B cell (primary cell): ENCODE measurements around the gene DNAJB9. TPM values are rescaled to one million over a fixed set of nuclear protein-coding genes. Genes with fewer than 3 reads are reported as not detected.

Experiments used
- ATAC-seq: fragments of 200-7000 bp; cut with Tn5 transposase; one replicate; pipeline ENCODE4 v1.10.0; 2021; ENCODE audit warnings: low read depth, mild to moderate bottlenecking, moderate number of reproducible peaks, moderate library complexity
- CTCF ChIA-PET: fragments of 350-600 bp; sonication (Branson Sonifier 250); formaldehyde crosslinking; loops from one replicate; lab custom pipeline; 2021; ENCODE audit warnings: antibody characterized with exemption, inconsistent platforms; lab: Charles Lee
- POLR2A ChIA-PET: fragments of 350-600 bp; sonication (Branson Sonifier 250); formaldehyde crosslinking; loops from one replicate; lab custom pipeline; 2021; ENCODE audit warnings: antibody characterized with exemption; lab: Charles Lee
- DNase-seq: peaks from one replicate; pipeline ENCODE4 v3.0.0; 2013
- H2AFZ ChIP-seq: 2 replicates; pipeline ENCODE4 v1.6.1; 2012; ENCODE audit warnings: mild to moderate bottlenecking, low read depth, low read length; ENCODE audit not compliant: insufficient read depth, poor library complexity, severe bottlenecking
- H3K27ac ChIP-seq, 2 donors: 1 replicate in 1 of 2; 2 replicates in 1 of 2; pipeline ENCODE4 v1.5.1; 2012 to 2013; ENCODE audit warnings: low read length in 2 of 2, mild to moderate bottlenecking in 2 of 2, moderate library complexity in 1 of 2
- H3K27me3 ChIP-seq, 4 experiments: fragments of 200-600 bp in 1 of 4; sonication (generic) in 1 of 4; replicated peaks in 1 of 4; 1 replicate in 2 of 4; 2 replicates in 2 of 4; pipeline versions ENCODE4 v1.6.1 to v1.7.0; 2013 to 2016; ENCODE audit warnings: low read length in 3 of 4, mild to moderate bottlenecking in 2 of 4, mixed read lengths in 1 of 4, moderate library complexity in 1 of 4; ENCODE audit not compliant: insufficient read depth in 4 of 4, control insufficient read depth in 3 of 4; ENCODE audit errors: control extremely low read depth in 1 of 4
- H3K36me3 ChIP-seq, 2 experiments: replicated peaks in 1 of 2; 1 replicate in 1 of 2; 2 replicates in 1 of 2; pipeline versions ENCODE4 v1.6.1 to v1.7.1; 2013; ENCODE audit warnings: low read length in 1 of 2; ENCODE audit not compliant: insufficient read depth in 2 of 2, control insufficient read depth in 1 of 2; ENCODE audit errors: control extremely low read depth in 1 of 2, extremely low read depth in 1 of 2
- H3K4me1 ChIP-seq, 2 donors: fragments of 200-600 bp in 1 of 2; sonication (generic) in 1 of 2; 1 replicate in 1 of 2; 2 replicates in 1 of 2; pipeline versions ENCODE4 v1.5.1 to v1.6.1; 2013 to 2017; ENCODE audit warnings: low read length in 2 of 2; ENCODE audit not compliant: control insufficient read depth in 2 of 2, insufficient read depth in 2 of 2
- H3K4me2 ChIP-seq: replicated peaks from 2 replicates; pipeline ENCODE3; 2012; ENCODE audit warnings: mild to moderate bottlenecking, low read depth, low read length; ENCODE audit not compliant: poor library complexity, severe bottlenecking
- H3K4me3 ChIP-seq, 5 experiments: fragments of 200-600 bp in 1 of 5; sonication (generic) in 1 of 5; 1 replicate in 3 of 5; 2 replicates in 2 of 5; pipeline versions ENCODE4 v1.5.1 to v1.7.0; 2011 to 2016; ENCODE audit warnings: low read length in 4 of 5, mild to moderate bottlenecking in 4 of 5, low read depth in 2 of 5, control low read depth in 1 of 5, moderate library complexity in 1 of 5; ENCODE audit not compliant: insufficient read depth in 1 of 5; ENCODE audit errors: control extremely low read depth in 1 of 5, extremely low read depth in 1 of 5
- H3K79me2 ChIP-seq: fragments of 200-600 bp; sonication (generic); one replicate; pipeline ENCODE4 v1.6.0; 2016; ENCODE audit warnings: low read length; ENCODE audit not compliant: control insufficient read depth, insufficient read depth
- H3K9ac ChIP-seq: fragments of 200-600 bp; sonication (generic); 2 replicates; pipeline ENCODE4 v1.6.1; 2017; ENCODE audit warnings: mild to moderate bottlenecking, low read length, moderate library complexity
- H3K9me3 ChIP-seq, 3 donors: one replicate each; pipeline versions ENCODE4 v1.6.1 to v1.7.1; 2013; ENCODE audit warnings: low read length in 2 of 3; ENCODE audit not compliant: control insufficient read depth in 2 of 3, insufficient read depth in 1 of 3; ENCODE audit errors: control extremely low read depth in 1 of 3
- H4K20me1 ChIP-seq: 2 replicates; pipeline ENCODE4 v1.6.0; 2012; ENCODE audit warnings: mild to moderate bottlenecking, low read length; ENCODE audit not compliant: insufficient read depth, control insufficient read depth, poor library complexity, severe bottlenecking
- H3K27ac Mint-ChIP-seq: one replicate; pipeline ENCODE4 v1.8.0; 2021; ENCODE audit warnings: mixed read lengths
- H3K27me3 Mint-ChIP-seq: one replicate; pipeline ENCODE4 v1.8.0; 2021; ENCODE audit warnings: mixed read lengths
- H3K4me1 Mint-ChIP-seq: one replicate; pipeline ENCODE4 v1.8.0; 2021; ENCODE audit warnings: mixed read lengths
- H3K4me3 Mint-ChIP-seq: one replicate; pipeline ENCODE4 v1.8.0; 2021; ENCODE audit warnings: mixed read lengths
- H3K9me3 Mint-ChIP-seq: one replicate; pipeline ENCODE4 v1.8.0; 2022; ENCODE audit warnings: mixed read lengths; ENCODE audit not compliant: insufficient read depth
- CTCF ChIP-seq: fragments of 200-600 bp; IDR thresholded peaks from one replicate; pipeline ENCODE4 v1.8.0; 2022; ENCODE audit warnings: antibody characterized with exemption, mild to moderate bottlenecking
- EZH2 ChIP-seq: IDR thresholded peaks from 2 replicates; pipeline ENCODE4 v1.6.1; 2012; ENCODE audit warnings: borderline replicate concordance, low read depth, mild to moderate bottlenecking, moderate library complexity, low read length; ENCODE audit not compliant: insufficient read depth, poor library complexity, severe bottlenecking
- WGBS: methylation state at CpG from one replicate; pipeline ENCODE4 v1.1.5; 2013; ENCODE audit warnings: missing lambda C conversion rate; ENCODE audit not compliant: insufficient coverage; 5-methylcytosine and 5-hydroxymethylcytosine counted together
- intact Hi-C: fragments of 100-400 bp; cut with micrococcal nuclease; formaldehyde crosslinking; loops from one replicate; pipeline ENCODE4 v1.10.0; 2022
- polyA plus RNA-seq: library from polyadenylated mRNA; depleted of rRNA; stranded (reverse); fragments of >200 nt; gene quantifications from 2 replicates; pipeline ENCODE4 v1.2.3, GENCODE V29; 2012
- total RNA-seq, 2 donors: library from RNA; stranded (reverse); fragments of 120-200 nt in 1 of 2; gene quantifications; 1 replicate in 1 of 2; 2 replicates in 1 of 2; pipeline versions ENCODE4 v1.2.3 to v1.2.4, GENCODE V29; 2013 to 2022

Gene DNAJB9
- total and polyA plus RNA-seq, 2 donors (not counting 1 experiment from before 2014, with no cell fraction given): 19.5 to 23.1 TPM

DNA sequence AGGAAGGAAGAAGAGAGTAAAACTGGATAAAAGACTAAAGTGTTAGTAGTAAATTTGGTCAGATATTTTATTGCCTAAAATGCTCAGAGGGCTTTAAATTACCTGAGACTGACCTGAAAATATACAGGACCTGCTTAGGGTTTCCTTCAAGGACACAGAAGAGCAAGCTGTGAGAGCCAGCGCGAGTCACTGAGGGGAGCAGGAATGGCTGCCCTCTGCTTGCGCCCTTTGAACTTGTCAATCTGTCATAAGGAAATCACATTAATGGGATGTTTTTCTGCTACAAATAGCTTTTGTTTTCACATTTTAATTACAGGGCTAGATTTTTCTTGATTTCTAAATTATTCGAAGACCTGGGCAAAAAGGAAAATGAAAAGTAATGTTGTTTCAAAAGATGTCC, 26.9 kb downstream of the DNAJB9 start:
- WGBS: 83% methylated on average over 1 of the region's 4 CpGs
- H4K20me1 ChIP-seq: no peaks in the 10 kb centered on the region
- peaks cover 0 to 5% (median 1%) of the 10 kb centered on the region in 4 experiments for H3K27me3 ChIP-seq
- ChIA-PET CTCF (no interaction called here), POLR2A (no interaction called here)
- H3K4me1 ChIP-seq: no peaks in the 10 kb centered on the region
- intact Hi-C loops: no loop called here
- no peak overlapping the region for H3K4me3 ChIP-seq
- no peak overlapping the region for H3K9ac ChIP-seq
- no peaks in the 10 kb centered on the region for H3K9me3 ChIP-seq
- no peaks in the 10 kb centered on the region for H3K79me2 ChIP-seq
- ATAC-seq (no peak), DNase-seq (no peak)
- H3K36me3 ChIP-seq: no peaks in the 10 kb centered on the region
- Mint-ChIP-seq H3K4me1 (no peaks in the 10 kb centered on the region), H3K27ac (no peak overlapping the region), H3K4me3 (no peak overlapping the region), H3K27me3 (peaks cover 29% of the 10 kb centered on the region), H3K9me3 (no peaks in the 10 kb centered on the region)
- H3K4me2 ChIP-seq: peak overlapping the region; percentile 19
- no peak overlapping the region for H3K27ac ChIP-seq
- no peak for TF ChIP-seq EZH2
- TF ChIP-seq CTCF: no peak
- peak overlapping the region; percentile 27 for H2AFZ ChIP-seq

DNA sequence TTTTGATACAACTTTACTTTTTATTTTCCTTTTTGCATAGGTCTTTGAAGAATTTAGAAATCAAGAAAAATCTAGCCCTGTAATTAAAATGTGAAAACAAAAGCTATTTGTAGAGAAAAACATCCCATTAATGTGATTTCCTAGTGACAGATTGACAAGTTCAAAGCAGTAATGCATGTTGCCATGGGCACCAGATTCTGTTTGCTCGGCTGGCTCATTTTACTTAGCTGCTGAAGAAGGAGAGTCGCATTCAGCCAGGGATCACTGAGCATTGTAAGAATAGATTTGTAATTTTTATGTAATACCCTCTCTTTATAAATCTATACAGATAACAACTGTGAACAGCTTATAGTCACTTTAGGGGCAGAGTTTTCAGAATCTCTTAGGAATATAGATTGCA, 28.5 kb downstream of the DNAJB9 start:
- TF ChIP-seq CTCF (no peak), EZH2 (no peak)
- no peaks in the 10 kb centered on the region for H4K20me1 ChIP-seq
- H3K4me3 Mint-ChIP-seq: no peak overlapping the region
- CTCF ChIA-PET: interaction anchor here (0.6 kb wide), 1 partner anchor 130 kb away, joined by 3 read pairs; no protein-coding TSS in a partner anchor
- no peak overlapping the region for H3K27ac ChIP-seq
- WGBS: no CpG with 5 or more reads among the region's 2 CpGs
- H3K4me1 Mint-ChIP-seq: peaks cover 2% of the 10 kb centered on the region
- intact Hi-C loops: no loop called here
- H3K4me3 ChIP-seq: no peak overlapping the region
- no peak overlapping the region for H3K9ac ChIP-seq
- H3K27ac Mint-ChIP-seq: no peak overlapping the region
- ATAC-seq (no peak), DNase-seq (no peak)
- no peak overlapping the region for H3K4me2 ChIP-seq
- H3K9me3 Mint-ChIP-seq: no peaks in the 10 kb centered on the region
- H2AFZ ChIP-seq: no peak overlapping the region
- H3K27me3 ChIP-seq: peaks cover 0 to 5% (median 1%) of the 10 kb centered on the region in 4 experiments
- POLR2A ChIA-PET: interaction anchor here (0.6 kb wide), 1 partner anchor 129 kb away, joined by 4 read pairs; no protein-coding TSS in a partner anchor
- peaks cover 29% of the 10 kb centered on the region for H3K27me3 Mint-ChIP-seq
- no peaks in the 10 kb centered on the region for H3K79me2 ChIP-seq
- H3K36me3 ChIP-seq: no peaks in the 10 kb centered on the region
- H3K4me1 ChIP-seq: no peaks in the 10 kb centered on the region
- H3K9me3 ChIP-seq: no peaks in the 10 kb centered on the region
